Smooth muscle cell (in vitro differentiated cells): ENCODE data around the gene CACNA2D2. TPM values are rescaled to one million over a fixed set of nuclear protein-coding genes. Genes with fewer than 3 reads are reported as not detected.
A peak's percentile ranks its signal among the peaks of the same experiment; 100 is the strongest.
"Not testable (repeated sequence)": the region's sequence is repeated elsewhere in the genome, so short reads cannot be mapped to it uniquely, and the experiment has no call there.

Source experiments
- DNase-seq: peaks from one replicate; lab custom pipeline; 2025; ENCODE audit not compliant: unreplicated experiment; lab: John Stamatoyannopoulos, UW
- H2AFZ ChIP-seq: fragments of 200-600 bp; sonication (generic); 2 replicates; pipeline ENCODE4 v1.6.0; 2016; ENCODE audit warnings: antibody characterized with exemption, low read depth, mild to moderate bottlenecking
- H3F3A ChIP-seq: fragments of 200-600 bp; sonication (generic); 2 replicates; pipeline ENCODE4 v1.6.0; 2017; ENCODE audit warnings: antibody characterized with exemption, low read depth
- H3K27ac ChIP-seq: fragments of 200-600 bp; sonication (generic); 2 replicates; pipeline ENCODE4 v1.5.1; 2016; ENCODE audit warnings: low read depth, mild to moderate bottlenecking
- H3K27me3 ChIP-seq: fragments of 200-600 bp; sonication (generic); 2 replicates; pipeline ENCODE4 v1.6.1; 2016; ENCODE audit warnings: low read depth, mild to moderate bottlenecking
- H3K36me3 ChIP-seq: fragments of 200-600 bp; sonication (generic); 2 replicates; pipeline ENCODE4 v1.5.1; 2016; ENCODE audit warnings: low read depth
- H3K4me1 ChIP-seq: fragments of 200-600 bp; sonication (generic); 2 replicates; pipeline ENCODE4 v1.5.1; 2016; ENCODE audit warnings: low read depth
- H3K4me2 ChIP-seq: fragments of 200-600 bp; sonication (generic); 2 replicates; pipeline ENCODE4 v1.6.0; 2016; ENCODE audit warnings: mild to moderate bottlenecking
- H3K4me3 ChIP-seq: fragments of 200-600 bp; sonication (generic); 2 replicates; pipeline ENCODE4 v1.5.1; 2016; ENCODE audit warnings: mild to moderate bottlenecking
- H3K79me2 ChIP-seq: fragments of 200-600 bp; sonication (generic); 2 replicates; pipeline ENCODE4 v1.6.0; 2016; ENCODE audit warnings: low read depth, mild to moderate bottlenecking
- H3K9ac ChIP-seq: fragments of 200-600 bp; sonication (generic); 2 replicates; pipeline ENCODE4 v1.6.0; 2016; ENCODE audit warnings: low read depth
- H3K9me3 ChIP-seq: fragments of 200-600 bp; sonication (generic); replicated peaks from 2 replicates; pipeline ENCODE4 v1.5.1; 2016; ENCODE audit warnings: low read depth
- H4K20me1 ChIP-seq: fragments of 200-600 bp; sonication (generic); 2 replicates; pipeline ENCODE4 v1.6.0; 2016; ENCODE audit warnings: low read depth
- CTCF ChIP-seq: fragments of 200-600 bp; sonication (generic); IDR thresholded peaks from 2 replicates; pipeline ENCODE4 v1.5.1; 2017; ENCODE audit warnings: borderline replicate concordance, mild to moderate bottlenecking, antibody characterized with exemption; ENCODE audit not compliant: insufficient read depth, poor library complexity, severe bottlenecking
- WGBS: methylation state at CpG from one replicate; pipeline ENCODE4 v1.1.7; 2016; ENCODE audit warnings: low lambda C conversion rate; 5-methylcytosine and 5-hydroxymethylcytosine counted together
- polyA plus RNA-seq: library from polyadenylated mRNA; unstranded; fragments of >200 nt; fragmentation: Nextera tagmentation; extraction: Ambion mirVana; gene quantifications from 2 replicates; pipeline ENCODE4 v1.2.1, GENCODE V29; 2016
- total RNA-seq: library from RNA; depleted of rRNA; stranded (reverse); fragments of >200 nt; gene quantifications from 2 replicates; pipeline ENCODE4 v1.2.3, GENCODE V29; 2014

Gene CACNA2D2
- total and polyA plus RNA-seq, 2 experiments from 2014 or later, result 0.27 to 0.51 TPM

- TF ChIP-seq CTCF, result no peak
- H3F3A ChIP-seq, result no peaks in the 10 kb centered on the region
- peak; percentile 30 for DNase-seq
Observed at GRCh38 chr3:50515565-50516439, 12.4 kb upstream of the CACNA2D2 start.

GRCh38 chr3:50512908-50513307 lies 9.5 kb upstream of the CACNA2D2 start:
- H2AFZ ChIP-seq, H3F3A ChIP-seq, H3K79me2 ChIP-seq, H3K4me3 ChIP-seq, DNase-seq, H3K9me3 ChIP-seq, H3K4me2 ChIP-seq, H3K36me3 ChIP-seq, H3K27ac ChIP-seq, H3K9ac ChIP-seq, H3K27me3 ChIP-seq, H4K20me1 ChIP-seq: not testable (repeated sequence)
- WGBS, result 88% methylated on average over 8 of the region's 8 CpGs
- H3K4me1 ChIP-seq, result peaks cover 25% of the 10 kb centered on the region

More at GRCh38 chr3:50515565-50516439, 12.4 kb upstream of the CACNA2D2 start:
- peak overlapping the region; percentile 25 for H3K4me3 ChIP-seq
- peak overlapping the region; percentile 56 for H2AFZ ChIP-seq
- no peak overlapping the region for H3K9ac ChIP-seq
- H4K20me1 ChIP-seq, result no peaks in the 10 kb centered on the region
- H3K4me1 ChIP-seq, result peaks cover 25% of the 10 kb centered on the region
- no peaks in the 10 kb centered on the region for H3K79me2 ChIP-seq
- no peaks in the 10 kb centered on the region for H3K27me3 ChIP-seq
- H3K4me2 ChIP-seq, result peak overlapping the region; percentile 85
- H3K27ac ChIP-seq, result no peak overlapping the region
- no peaks in the 10 kb centered on the region for H3K36me3 ChIP-seq
- WGBS, result 12% methylated on average over 21 of the region's 22 CpGs
- H3K9me3 ChIP-seq, result no peaks in the 10 kb centered on the region

- 92% methylated on average over 3 of the region's 3 CpGs for WGBS
- no peak for DNase-seq
- H3K27me3 ChIP-seq, result peaks cover 7% of the 10 kb centered on the region
- peaks cover 23% of the 10 kb centered on the region for H3K4me1 ChIP-seq
- no peaks in the 10 kb centered on the region for H3K9me3 ChIP-seq
- no peak overlapping the region for H3K9ac ChIP-seq
- H3K79me2 ChIP-seq, result no peaks in the 10 kb centered on the region
- no peak overlapping the region for H3K27ac ChIP-seq
- TF ChIP-seq CTCF, result no peak
- H3F3A ChIP-seq, result no peaks in the 10 kb centered on the region
- H3K4me2 ChIP-seq, result no peak overlapping the region
- H3K36me3 ChIP-seq, result no peaks in the 10 kb centered on the region
- H3K4me3 ChIP-seq, result no peak overlapping the region
- no peaks in the 10 kb centered on the region for H4K20me1 ChIP-seq
- no peak overlapping the region for H2AFZ ChIP-seq
Observed at GRCh38 chr3:50512131-50512530, 8.7 kb upstream of the CACNA2D2 start.

GRCh38 chr3:50510325-50510724 lies 6.9 kb upstream of the CACNA2D2 start:
- Histone ChIP-seq H3K4me2 (no peak overlapping the region), H3K9ac (no peak overlapping the region), H3K27me3 (peaks cover 7% of the 10 kb centered on the region), H3K27ac (no peak overlapping the region), H2AFZ (no peak overlapping the region), H3K4me3 (no peak overlapping the region), H3K9me3 (no peaks in the 10 kb centered on the region), H3K36me3 (no peaks in the 10 kb centered on the region), H3K79me2 (no peaks in the 10 kb centered on the region), H3K4me1 (peaks cover 5% of the 10 kb centered on the region), H3F3A (no peaks in the 10 kb centered on the region), H4K20me1 (no peaks in the 10 kb centered on the region)
- 90% methylated on average over 2 of the region's 2 CpGs for WGBS
- no peak for DNase-seq
- no peak for TF ChIP-seq CTCF
